22Rv1 (cell line): Measurements from ENCODE around the gene PCDHGA8.

Experiments used
- CTCF ChIP-seq: fragments of 450-650 bp; IDR thresholded peaks from 2 replicates; pipeline ENCODE4 v1.5.1; 2017; ENCODE audit warnings: mild to moderate bottlenecking
- ZFX ChIP-seq: fragments of 450-650 bp; IDR thresholded peaks from 2 replicates; pipeline ENCODE4 v1.6.1; 2017; ENCODE audit warnings: antibody characterized with exemption, borderline replicate concordance

GRCh38 chr5:141419074-141419880 is 26.8 kb downstream of the PCDHGA8 start:
- no peak for TF ChIP-seq ZFX
- no peak for TF ChIP-seq CTCF
